Endodermal cell (in vitro differentiated cells): ENCODE results near the gene COL6A5. TPM values are rescaled to one million over a fixed set of nuclear protein-coding genes. Genes with fewer than 3 reads are reported as not detected.

ENCODE experiments used
- DNase-seq: peaks from one replicate; pipeline ENCODE4 v3.0.0-alpha.2; 2017
- H3K27ac ChIP-seq: 2 replicates; pipeline ENCODE4 v1.5.1; 2013; ENCODE audit warnings: mild to moderate bottlenecking, low read depth, low read length, moderate library complexity
- H3K27me3 ChIP-seq: 2 replicates; pipeline ENCODE4 v1.6.1; 2013; ENCODE audit warnings: mild to moderate bottlenecking, low read length, moderate library complexity; ENCODE audit not compliant: insufficient read depth, control insufficient read depth, poor library complexity, severe bottlenecking
- H3K36me3 ChIP-seq: 2 replicates; pipeline ENCODE4 v1.7.0; 2013; ENCODE audit warnings: mild to moderate bottlenecking, low read length, moderate library complexity; ENCODE audit not compliant: control insufficient read depth, insufficient read depth
- H3K4me1 ChIP-seq: one replicate; pipeline ENCODE4 v1.7.0; 2013; ENCODE audit warnings: low read length; ENCODE audit not compliant: control insufficient read depth, insufficient read depth
- H3K4me3 ChIP-seq: 2 replicates; pipeline ENCODE4 v1.5.1; 2013; ENCODE audit warnings: mild to moderate bottlenecking, low read length, moderate library complexity
- H3K9ac ChIP-seq: 2 replicates; pipeline ENCODE4 v1.6.1; 2013; ENCODE audit warnings: mild to moderate bottlenecking, low read length, moderate library complexity; ENCODE audit not compliant: poor library complexity, severe bottlenecking; ENCODE audit errors: extremely low read depth
- H3K9me3 ChIP-seq: 2 replicates; pipeline ENCODE4 v1.6.1; 2013; ENCODE audit warnings: mild to moderate bottlenecking, low read length, moderate library complexity; ENCODE audit not compliant: control insufficient read depth
- H3K27ac Mint-ChIP-seq: 2 replicates; pipeline ENCODE4 v1.8.0; 2020; ENCODE audit warnings: mixed read lengths
- H3K27me3 Mint-ChIP-seq: 2 replicates; pipeline ENCODE4 v1.8.0; 2021; ENCODE audit warnings: mild to moderate bottlenecking, mixed read lengths; ENCODE audit not compliant: insufficient read depth
- H3K36me3 Mint-ChIP-seq: 2 replicates; pipeline ENCODE4 v1.8.0; 2020; ENCODE audit warnings: low read depth, mixed read lengths
- H3K4me1 Mint-ChIP-seq: 2 replicates; pipeline ENCODE4 v1.8.0; 2020; ENCODE audit warnings: mixed read lengths
- H3K4me3 Mint-ChIP-seq: 2 replicates; pipeline ENCODE4 v1.8.0; 2020; ENCODE audit warnings: mild to moderate bottlenecking, moderate library complexity, mixed read lengths
- H3K9me3 Mint-ChIP-seq: 2 replicates; pipeline ENCODE4 v1.8.0; 2020; ENCODE audit warnings: mild to moderate bottlenecking, mixed read lengths
- WGBS, 2 experiments: methylation state at CpG; one replicate each; pipeline versions ENCODE4 v1.1.5 to v1.1.7; 2013; ENCODE audit warnings: missing lambda C conversion rate in 2 of 2, mixed read lengths in 1 of 2; ENCODE audit not compliant: insufficient coverage in 1 of 2, insufficient read length in 1 of 2; 5-methylcytosine and 5-hydroxymethylcytosine counted together
- total RNA-seq, 2 donors: library from RNA; stranded (reverse); fragmentation: NEBNext Ultra II Directional in 1 of 2; extraction: Animal tissue kit (Norgen Biotek cat#: 25700) in 1 of 2; gene quantifications; 2 replicates in 1 of 2; 3 replicates in 1 of 2; pipeline ENCODE4 v1.2.1, GENCODE V29; 2021
- TF ChIP-seq, protein P1 (sequence below): fragments of 200-600 bp; sonication (generic); conservative IDR thresholded peaks from 2 replicates; pipeline ENCODE4 v1.5.0; 2021; ENCODE audit warnings: antibody characterized with exemption, mild to moderate bottlenecking

COL6A5 gene
- total RNA-seq, 2 donors from 2014 or later: 0.02 to 0.07 TPM

DNA sequence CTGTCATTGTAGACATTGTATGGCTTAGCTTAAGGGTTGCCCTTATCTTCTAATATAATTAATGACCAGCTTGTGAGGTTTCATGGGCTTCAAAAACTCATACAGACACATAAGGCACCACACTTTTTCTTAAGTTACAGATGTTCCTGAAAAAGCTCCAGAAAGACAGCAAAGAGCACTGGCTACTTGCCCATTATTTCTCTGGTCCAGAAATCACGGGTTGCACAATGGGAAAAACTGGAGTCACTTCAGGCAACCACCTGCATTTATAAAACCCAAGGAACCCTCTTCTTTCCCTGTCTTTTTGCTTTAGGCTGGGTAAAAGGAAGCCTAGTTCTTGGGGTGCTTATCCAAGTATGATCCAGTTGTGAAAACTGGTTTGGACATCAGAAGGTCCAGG lies 169.2 kb downstream of the COL6A5 start:
- Mint-ChIP-seq H3K36me3 (no peaks in the 10 kb centered on the region), H3K27me3 (peaks cover 67% of the 10 kb centered on the region), H3K4me1 (peaks cover 5% of the 10 kb centered on the region), H3K4me3 (no peak overlapping the region), H3K27ac (no peak overlapping the region), H3K9me3 (no peaks in the 10 kb centered on the region)
- TF ChIP-seq, protein P1, sequence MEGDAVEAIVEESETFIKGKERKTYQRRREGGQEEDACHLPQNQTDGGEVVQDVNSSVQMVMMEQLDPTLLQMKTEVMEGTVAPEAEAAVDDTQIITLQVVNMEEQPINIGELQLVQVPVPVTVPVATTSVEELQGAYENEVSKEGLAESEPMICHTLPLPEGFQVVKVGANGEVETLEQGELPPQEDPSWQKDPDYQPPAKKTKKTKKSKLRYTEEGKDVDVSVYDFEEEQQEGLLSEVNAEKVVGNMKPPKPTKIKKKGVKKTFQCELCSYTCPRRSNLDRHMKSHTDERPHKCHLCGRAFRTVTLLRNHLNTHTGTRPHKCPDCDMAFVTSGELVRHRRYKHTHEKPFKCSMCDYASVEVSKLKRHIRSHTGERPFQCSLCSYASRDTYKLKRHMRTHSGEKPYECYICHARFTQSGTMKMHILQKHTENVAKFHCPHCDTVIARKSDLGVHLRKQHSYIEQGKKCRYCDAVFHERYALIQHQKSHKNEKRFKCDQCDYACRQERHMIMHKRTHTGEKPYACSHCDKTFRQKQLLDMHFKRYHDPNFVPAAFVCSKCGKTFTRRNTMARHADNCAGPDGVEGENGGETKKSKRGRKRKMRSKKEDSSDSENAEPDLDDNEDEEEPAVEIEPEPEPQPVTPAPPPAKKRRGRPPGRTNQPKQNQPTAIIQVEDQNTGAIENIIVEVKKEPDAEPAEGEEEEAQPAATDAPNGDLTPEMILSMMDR: no peak
- 74 to 88% methylated on average over 1 of the region's 1 CpG for WGBS, 2 experiments
- no peaks in the 10 kb centered on the region for H3K9me3 ChIP-seq
- H3K4me3 ChIP-seq: no peak overlapping the region
- no peak overlapping the region for H3K9ac ChIP-seq
- no peaks in the 10 kb centered on the region for H3K4me1 ChIP-seq
- DNase-seq: no peak
- no peaks in the 10 kb centered on the region for H3K36me3 ChIP-seq
- H3K27me3 ChIP-seq: peaks cover 41% of the 10 kb centered on the region
- H3K27ac ChIP-seq: no peak overlapping the region

DNA sequence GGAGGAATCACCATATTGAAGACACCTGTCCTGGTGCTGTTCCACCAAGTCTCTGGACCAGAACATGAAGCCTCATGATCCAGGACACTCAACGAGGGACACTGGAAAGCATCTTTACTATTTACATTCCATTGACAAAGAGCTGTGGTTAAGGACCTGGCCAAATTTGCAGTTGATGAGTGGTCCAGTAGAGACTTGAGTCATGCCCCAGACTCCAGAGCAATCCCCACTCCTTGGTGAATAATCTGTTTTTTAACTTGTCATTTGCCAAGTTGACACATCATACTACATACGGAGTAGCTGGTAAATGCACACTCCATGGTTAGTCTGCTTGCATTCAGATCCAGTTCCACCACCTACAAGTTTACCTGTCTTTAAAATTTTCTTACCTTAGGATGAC lies 170.3 kb downstream of the COL6A5 start:
- Mint-ChIP-seq H3K36me3 (no peaks in the 10 kb centered on the region), H3K4me3 (no peak overlapping the region), H3K4me1 (peaks cover 5% of the 10 kb centered on the region), H3K9me3 (no peaks in the 10 kb centered on the region), H3K27ac (no peak overlapping the region), H3K27me3 (peaks cover 66% of the 10 kb centered on the region)
- Histone ChIP-seq H3K4me3 (no peak overlapping the region), H3K4me1 (no peaks in the 10 kb centered on the region), H3K9me3 (no peaks in the 10 kb centered on the region), H3K9ac (no peak overlapping the region), H3K27ac (no peak overlapping the region), H3K27me3 (peaks cover 41% of the 10 kb centered on the region), H3K36me3 (no peaks in the 10 kb centered on the region)
- TF ChIP-seq, protein P1: no peak
- no peak for DNase-seq
- WGBS, 2 experiments: 83 to 91% methylated on average over 2 of the region's 2 CpGs

DNA sequence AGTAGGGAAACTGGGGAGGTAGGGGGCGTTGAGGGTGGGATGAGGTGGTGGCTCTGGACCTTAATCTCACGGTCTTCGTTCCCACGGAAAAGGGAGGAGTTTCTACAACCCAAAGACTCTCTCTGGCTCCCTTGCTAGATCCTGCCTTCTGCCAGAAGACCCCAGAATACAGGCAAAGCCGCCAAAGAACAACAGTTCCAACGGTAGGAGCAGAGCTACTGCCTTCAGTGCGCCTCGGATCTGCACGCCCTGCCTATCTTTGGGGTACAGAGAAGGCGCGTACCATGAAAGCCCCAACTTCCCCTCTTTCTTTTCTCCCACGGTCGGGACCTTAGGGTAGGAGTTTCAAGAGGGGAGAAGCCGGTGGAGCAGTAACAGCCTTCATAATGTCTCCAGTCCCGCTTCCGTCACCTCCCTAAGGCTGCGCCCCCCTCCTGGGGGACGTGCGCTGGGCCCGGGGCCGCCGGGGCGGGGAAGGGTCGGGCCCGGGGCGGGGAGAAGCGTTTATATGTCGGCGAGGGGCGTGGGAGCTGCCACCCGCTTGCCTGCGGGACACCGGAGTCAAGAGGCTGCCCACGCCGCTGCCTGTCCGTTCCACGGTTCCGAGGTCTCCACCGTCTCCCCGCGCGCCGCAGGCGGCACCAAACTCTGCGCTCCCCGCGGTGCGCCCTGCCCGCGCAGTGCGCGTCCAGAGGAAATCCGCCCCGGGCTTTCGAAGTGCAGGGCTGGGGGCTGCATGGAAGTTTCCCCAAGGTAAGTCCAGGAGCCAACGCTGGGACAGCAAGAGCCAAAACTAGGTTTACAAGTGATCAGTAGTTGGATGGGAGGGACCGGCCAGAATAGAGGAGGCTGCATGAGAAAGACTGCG lies 171.4 kb downstream of the COL6A5 start, which contains the start of gene COL6A6:
COL6A6 (plus strand) TSS at position 533 of the 868 bp plus-strand sequence. CDS start 43,188 bp downstream, outside the sequence.
- H3K9me3 ChIP-seq: no peaks in the 10 kb centered on the region
- Mint-ChIP-seq H3K27ac (no peak within 1 kb of the TSS), H3K4me1 (peaks cover 5% of the 10 kb centered on the region), H3K9me3 (no peaks in the 10 kb centered on the region), H3K36me3 (no peaks in the 10 kb centered on the region), H3K27me3 (peaks cover 56% of the 10 kb centered on the region), H3K4me3 (peak within 1 kb of the TSS; percentile 64)
- H3K27ac ChIP-seq: no peak within 1 kb of the TSS
- WGBS, 2 experiments: 4 to 7% methylated on average over 10 to 58 of the region's 58 CpGs
- TF ChIP-seq, protein P1: no peak
- H3K36me3 ChIP-seq: no peaks in the 10 kb centered on the region
- no peak within 1 kb of the TSS for H3K9ac ChIP-seq
- H3K27me3 ChIP-seq: peaks cover 41% of the 10 kb centered on the region
- no peaks in the 10 kb centered on the region for H3K4me1 ChIP-seq
- DNase-seq: peak; percentile 75
- peak within 1 kb of the TSS; percentile 82 for H3K4me3 ChIP-seq
